NCI-H345 (cell line): ENCODE results near the gene ATF6B.
A peak's percentile ranks its signal among the peaks of the same experiment; 100 is the strongest.

Source experiments
- DNase-seq: peaks from one replicate; lab custom pipeline; 2025; lab: John Stamatoyannopoulos, UW

ATF6B gene

GRCh38 chr6:32131439-32131948, 3.4 kb upstream of the ATF6B start:
- no peak for DNase-seq

DNA sequence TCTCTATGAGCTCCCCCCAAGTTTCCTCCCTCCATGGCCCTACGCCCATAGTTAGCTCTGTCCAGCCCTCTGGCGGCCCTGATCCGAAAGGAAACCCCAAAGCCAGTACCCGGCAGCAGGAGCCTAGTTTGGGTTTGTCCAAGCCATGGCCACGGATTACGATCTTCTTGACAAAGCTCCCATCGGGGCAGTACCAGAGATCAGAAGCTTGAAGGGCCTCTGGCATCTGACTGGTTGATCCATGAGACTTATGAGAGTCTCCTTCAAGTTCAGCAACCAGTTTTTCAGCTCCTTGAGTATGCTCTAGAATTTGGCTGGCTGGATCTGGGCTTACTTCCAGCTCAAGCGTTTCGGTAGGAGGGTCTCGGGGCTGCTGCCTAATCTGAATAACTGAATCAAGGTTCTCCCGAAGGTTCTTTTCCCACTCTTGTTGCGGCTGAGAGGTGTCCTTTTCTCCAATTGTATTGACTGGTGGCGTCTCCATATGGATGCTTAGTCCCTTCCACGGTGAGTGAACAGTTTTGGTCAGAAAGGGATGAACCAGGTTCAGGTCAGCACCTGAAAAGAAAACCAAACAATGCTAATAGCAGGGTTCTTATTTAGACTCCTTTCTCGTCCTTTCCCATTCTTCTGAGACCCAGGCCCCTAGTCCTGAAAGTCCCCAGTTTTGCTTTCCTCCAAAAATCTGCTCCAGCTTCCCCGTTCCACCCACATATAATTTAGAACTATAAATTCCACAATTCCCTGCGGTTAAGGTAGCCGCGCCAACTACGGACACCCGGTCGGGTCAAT, 1.4 kb upstream of the ATF6B start:
- no peak for DNase-seq

DNA sequence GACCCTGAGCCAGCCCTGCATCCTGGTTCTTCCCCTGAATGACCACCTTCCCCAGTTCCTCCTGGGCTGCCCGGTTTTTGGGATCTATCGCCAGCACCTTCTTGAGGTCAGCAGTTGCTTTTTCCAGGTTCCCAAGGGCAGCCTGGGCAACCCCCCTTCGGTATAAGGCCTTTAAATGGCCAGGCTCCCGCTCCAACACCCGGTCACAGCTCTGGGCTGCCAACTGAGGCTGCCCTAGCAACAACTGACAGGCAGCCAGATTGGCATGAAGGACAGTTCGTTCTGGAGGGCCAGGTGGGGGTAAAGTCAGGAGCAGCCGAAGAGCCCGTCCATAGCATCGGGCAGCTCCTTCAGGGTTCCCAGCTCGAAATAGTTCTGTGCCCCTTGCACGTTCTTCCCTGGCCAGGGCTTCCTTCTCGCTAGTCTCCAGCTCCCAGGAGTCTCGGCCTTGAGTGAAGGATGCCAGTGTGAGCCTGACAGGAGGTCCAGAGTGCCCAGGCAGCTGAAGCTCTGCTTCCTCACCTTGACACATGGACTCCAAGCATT, 778 bp upstream of the ATF6B start:
- DNase-seq: no peak

DNA sequence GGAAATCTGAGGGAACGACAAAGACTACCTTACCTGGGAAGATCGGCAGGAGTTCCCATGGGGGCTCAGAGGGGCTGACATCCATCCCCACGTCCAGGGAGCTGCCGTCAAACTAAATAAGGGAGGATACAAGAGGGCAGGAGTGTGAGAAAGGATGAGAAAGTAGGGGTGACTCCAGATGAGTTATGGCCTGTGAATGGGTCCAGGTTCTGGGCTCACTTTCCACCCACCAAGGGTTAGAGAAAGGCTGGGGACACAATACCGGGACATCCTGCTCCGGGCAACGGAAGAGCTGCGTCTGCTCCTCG, 683 bp downstream of the ATF6B start:
- no peak for DNase-seq

DNA sequence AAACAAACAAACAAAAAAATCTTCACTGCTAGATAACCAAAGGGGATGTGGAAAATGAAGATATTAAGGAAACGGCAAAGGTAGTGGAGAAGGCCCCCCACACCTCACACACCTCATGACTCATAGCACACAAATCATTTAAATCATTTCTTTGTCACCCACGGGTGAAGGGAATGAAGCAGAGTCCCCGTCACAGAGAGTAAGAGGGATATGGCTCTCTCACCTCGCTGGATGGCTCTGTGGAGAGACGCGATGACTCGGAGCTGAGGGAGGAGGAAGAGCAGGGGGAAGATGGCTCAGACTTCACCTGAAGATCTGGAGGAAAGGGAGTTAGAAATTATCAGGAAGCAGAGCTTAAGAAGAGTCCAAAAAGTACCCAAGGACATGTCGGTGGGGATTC, 1.2 kb downstream of the ATF6B start:
- no peak for DNase-seq

DNA sequence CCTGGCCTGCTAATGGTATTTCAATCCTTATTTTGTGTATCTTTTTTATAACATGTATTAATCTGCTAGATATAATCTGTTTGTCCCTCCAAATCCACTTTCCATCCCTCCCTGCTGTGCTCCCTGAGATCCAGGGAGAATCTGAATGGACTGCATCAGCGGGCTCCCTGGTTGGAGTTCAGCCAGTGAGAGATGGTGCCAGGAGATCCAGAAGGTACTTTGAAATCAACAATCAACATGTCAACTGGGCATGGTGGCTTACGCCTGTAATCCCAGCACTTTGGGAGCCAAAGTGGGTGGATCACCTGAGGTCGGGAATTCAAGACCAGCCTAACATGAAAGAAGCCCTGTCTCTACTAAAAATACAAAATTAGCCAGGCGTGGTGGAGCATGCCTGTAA, 4.4 kb downstream of the ATF6B start:
- DNase-seq: no peak

- no peak for DNase-seq
Measured at GRCh38 chr6:32120573-32121059, 7.4 kb downstream of the ATF6B start.

GRCh38 chr6:32118782-32119628, 9.0 kb downstream of the ATF6B start:
- peak; percentile 57 for DNase-seq

GRCh38 chr6:32117461-32117860, 10.6 kb downstream of the ATF6B start:
- DNase-seq: no peak

DNA sequence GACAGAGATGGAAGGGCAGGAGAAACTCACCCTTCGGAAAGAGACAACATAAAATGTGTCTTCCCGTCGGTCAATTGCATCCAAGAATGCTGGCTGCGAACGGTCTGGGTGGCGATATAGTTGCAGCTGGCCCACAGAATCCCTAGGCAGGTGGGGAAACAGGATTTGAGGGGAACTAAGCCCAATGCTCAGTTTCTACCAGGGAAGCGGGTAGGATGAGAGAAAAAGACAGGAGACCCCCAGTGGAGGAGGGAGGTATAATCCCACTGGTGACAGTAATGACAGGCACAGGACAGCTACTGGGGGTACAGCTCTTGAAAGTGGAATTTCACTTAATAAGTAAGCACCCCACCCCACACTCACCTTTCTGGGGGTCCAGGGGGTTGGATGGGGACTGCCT, 11.4 kb downstream of the ATF6B start:
- DNase-seq: no peak

DNA sequence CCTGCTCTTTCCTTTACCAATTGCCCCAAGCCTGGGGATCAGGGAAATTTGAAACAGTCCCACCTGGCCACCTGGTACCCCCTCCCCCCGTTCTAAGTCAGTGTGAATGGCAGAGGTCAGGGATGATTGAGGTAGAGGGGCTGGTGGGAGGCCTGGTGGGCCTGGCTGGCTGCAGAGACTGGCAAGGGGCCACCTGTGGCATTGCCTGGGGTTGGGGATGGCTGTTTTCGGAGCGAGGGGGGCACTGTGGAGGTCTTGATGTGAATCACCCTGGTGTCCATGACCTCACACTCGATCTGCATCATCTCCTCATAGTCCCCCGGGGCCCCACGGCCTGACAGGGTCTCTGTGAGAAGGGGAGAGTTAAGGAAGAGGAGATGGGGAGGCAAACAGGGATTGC, 12.4 kb downstream of the ATF6B start:
- DNase-seq: no peak

GRCh38 chr6:32114796-32115195, 13.2 kb downstream of the ATF6B start:
- no peak for DNase-seq

DNA sequence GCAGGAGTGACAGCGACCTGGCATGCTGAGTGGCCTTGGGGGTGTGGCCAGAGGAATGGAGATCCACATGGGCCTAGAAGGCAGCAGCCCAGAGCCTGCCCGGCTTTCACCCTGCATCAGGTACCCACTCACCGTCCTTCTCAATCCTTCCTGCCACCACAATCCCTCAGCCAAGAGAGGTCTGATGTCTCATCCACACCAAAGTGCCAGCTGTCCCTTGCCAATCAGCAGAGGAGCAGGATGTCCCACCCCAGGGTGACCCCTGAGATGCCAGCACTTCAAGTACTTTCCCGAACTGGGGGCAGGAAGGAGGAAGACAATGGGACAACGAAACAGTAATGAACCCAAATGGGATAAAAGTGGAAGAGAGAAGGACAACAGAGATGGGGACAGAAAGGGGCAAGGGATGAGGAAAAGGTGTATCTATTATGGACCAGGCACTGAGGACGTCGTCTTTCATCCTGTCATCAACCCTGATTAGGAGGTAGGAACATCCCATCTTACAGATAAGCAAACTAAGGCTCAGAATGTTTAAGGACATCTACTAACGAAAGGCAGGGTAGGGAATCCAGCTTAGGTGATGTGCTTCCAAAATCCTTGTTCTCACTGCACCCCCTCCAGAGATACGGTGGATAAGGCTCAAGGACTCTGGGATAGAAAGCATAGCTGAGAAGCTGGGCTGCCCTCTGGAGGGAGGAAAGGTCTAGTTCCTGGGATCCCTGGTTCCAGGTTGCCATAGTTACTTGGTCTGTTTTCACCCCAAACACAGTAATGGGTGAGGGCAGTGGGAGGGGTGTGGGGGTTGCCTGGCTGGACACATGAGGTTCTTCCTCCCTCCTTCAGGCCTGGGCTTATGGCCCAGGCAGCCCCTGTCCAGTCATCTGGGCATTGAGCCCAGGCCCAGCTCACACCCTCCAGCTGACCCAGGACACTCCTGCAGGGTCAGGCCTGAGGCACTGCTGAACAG, 14.4 kb downstream of the ATF6B start:
- DNase-seq: no peak

- no peak for DNase-seq
Measured at GRCh38 chr6:32112431-32112980, 15.5 kb downstream of the ATF6B start.

- DNase-seq: no peak
Measured at GRCh38 chr6:32111424-32112066, 16.5 kb downstream of the ATF6B start.

DNA sequence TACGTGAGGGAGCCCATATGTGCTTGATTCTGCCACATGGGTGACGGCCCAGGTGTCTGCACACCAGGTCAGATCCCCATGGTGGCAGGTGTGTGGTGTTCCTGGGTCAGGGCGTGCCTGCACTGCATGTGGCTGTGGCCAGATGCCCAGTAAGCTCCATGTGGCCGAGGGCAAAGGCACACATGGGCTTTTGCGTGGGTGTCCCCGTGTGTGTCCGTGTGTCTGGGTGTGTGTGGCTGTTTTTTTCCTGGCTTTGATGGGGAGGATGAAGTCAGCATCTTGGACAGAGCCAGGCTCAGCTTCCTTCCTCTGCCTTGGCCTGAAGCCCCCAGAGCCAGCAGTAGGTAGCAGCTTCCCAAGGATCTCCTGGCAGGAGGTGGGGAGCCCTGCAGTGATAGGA, 17.4 kb downstream of the ATF6B start:
- no peak for DNase-seq

GRCh38 chr6:32109765-32110160, 18.3 kb downstream of the ATF6B start:
- no peak for DNase-seq

GRCh38 chr6:32109114-32109764, 18.8 kb downstream of the ATF6B start, which contains the start of gene TNXB:
TSS of gene TNXB (minus strand) at chr6:32109338. CDS start at chr6:32098198, 11,140 bp downstream.
- no peak for DNase-seq

DNA sequence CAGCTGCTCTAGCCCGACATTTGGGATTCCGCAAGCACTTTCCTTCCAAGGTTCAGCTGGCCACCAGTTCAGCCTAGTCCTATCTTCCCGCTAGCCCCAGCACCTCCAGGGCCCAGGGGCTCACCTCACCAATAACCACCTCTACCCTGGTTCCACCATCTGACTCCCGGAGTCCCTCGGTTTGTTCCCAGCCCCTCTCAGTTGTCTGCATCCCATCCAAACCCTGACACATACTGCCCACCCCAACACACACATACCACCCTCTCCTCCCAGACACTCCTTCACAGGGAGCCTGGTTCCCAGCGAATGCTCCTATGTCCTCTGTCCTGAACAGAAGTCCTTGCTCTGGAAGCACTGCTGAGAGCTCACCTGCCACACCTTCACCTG, 19.3 kb downstream of the ATF6B start:
- DNase-seq: no peak

DNA sequence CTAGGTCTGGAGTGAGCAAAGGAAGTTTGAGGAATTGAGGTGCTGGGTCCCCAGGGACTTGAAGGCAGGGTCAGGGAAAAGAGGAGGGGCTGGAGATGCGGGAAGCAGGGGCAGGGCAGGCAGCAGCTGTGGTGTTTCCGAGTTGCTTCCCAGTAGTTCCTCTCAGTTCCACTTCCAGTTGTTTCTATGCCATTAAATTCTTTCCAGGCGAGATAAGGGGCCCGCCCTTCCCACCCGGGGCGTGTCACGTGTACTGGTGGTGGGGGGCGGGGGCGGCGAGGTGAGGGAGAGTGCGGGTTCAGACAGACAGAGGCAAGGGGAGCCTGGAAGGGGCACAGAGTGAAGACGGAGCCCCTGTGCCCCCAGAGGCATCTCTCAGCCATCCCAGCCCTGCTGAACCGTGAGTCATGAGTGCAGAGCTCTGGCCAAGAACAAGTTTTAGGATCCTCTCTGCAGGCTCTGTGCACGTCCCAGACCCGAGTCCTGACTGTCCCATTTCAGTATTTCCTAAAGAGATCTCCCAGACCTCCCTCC, 19.9 kb downstream of the ATF6B start:
- no peak for DNase-seq
